Endothelial cell of umbilical vein (primary cell): ENCODE data around the gene DRP2. TPM values are rescaled to one million over a fixed set of nuclear protein-coding genes. Genes with fewer than 3 reads are reported as not detected.

Experiments
- BruUV-seq: library from RNA; stranded (reverse); fragments of 400-500 nt; replicated peaks from 2 replicates; lab custom pipeline; 2021; lab: Mats Ljungman, UMichigan
- CTCF ChIA-PET: fragments of 300-600, 350-600 bp; sonication (Branson Sonifier 250); formaldehyde crosslinking; loops from one replicate; lab custom pipeline; 2021; ENCODE audit warnings: antibody characterized with exemption, inconsistent platforms; lab: Charles Lee
- POLR2A ChIA-PET: fragments of 300-600, 350-600 bp; sonication (Branson Sonifier 250); formaldehyde crosslinking; loops from one replicate; lab custom pipeline; 2021; ENCODE audit warnings: antibody characterized with exemption, inconsistent platforms; lab: Charles Lee
- DNase-seq: peaks from one replicate; pipeline ENCODE4 v3.0.0-alpha.2; 2011; ENCODE audit warnings: low read depth, low spot score
- FAIRE-seq: peaks from 2 replicates; lab custom pipeline; 2011; peaks lifted over from hg19 to GRCh38; lab: Jason Lieb, UNC
- H2AFZ ChIP-seq: 2 replicates; pipeline ENCODE4 v1.6.0; 2012; ENCODE audit warnings: low read depth, low read length, control low read depth, inconsistent platforms
- H3K27ac ChIP-seq: 2 replicates; pipeline ENCODE4 v1.5.1; 2011; ENCODE audit warnings: low read depth, mild to moderate bottlenecking, control low read depth, low read length, moderate library complexity; ENCODE audit not compliant: insufficient read depth
- H3K27me3 ChIP-seq, 2 experiments: 2 replicates each; pipeline versions ENCODE4 v1.6.0 to v1.6.1; 2011; ENCODE audit warnings: low read length in 2 of 2, mixed read lengths in 1 of 2; ENCODE audit not compliant: control insufficient read depth in 2 of 2, insufficient read depth in 2 of 2
- H3K36me3 ChIP-seq, 2 experiments: 2 replicates in 1 of 2; 3 replicates in 1 of 2; pipeline ENCODE4 v1.5.1; 2011; ENCODE audit warnings: low read length in 2 of 2, mild to moderate bottlenecking in 1 of 2, moderate library complexity in 1 of 2; ENCODE audit not compliant: control insufficient read depth in 2 of 2, insufficient read depth in 2 of 2; ENCODE audit errors: extremely low read depth in 1 of 2
- H3K4me1 ChIP-seq: 3 replicates; pipeline ENCODE4 v1.5.1; 2011; ENCODE audit warnings: mild to moderate bottlenecking, low read length; ENCODE audit not compliant: control insufficient read depth, insufficient read depth; ENCODE audit errors: extremely low read depth
- H3K4me2 ChIP-seq: 2 replicates; pipeline ENCODE4 v1.6.1; 2011; ENCODE audit warnings: low read length, control low read depth, mixed read lengths; ENCODE audit not compliant: insufficient read depth
- H3K4me3 ChIP-seq, 3 experiments: fragments of 200-600 bp in 1 of 3; sonication (generic), shearing (Covaris generic) in 1 of 3; replicated peaks in 1 of 3; 2 replicates each; pipeline ENCODE4 v1.5.1; 2011 to 2016; ENCODE audit warnings: control low read depth in 3 of 3, low read length in 3 of 3, mild to moderate bottlenecking in 2 of 3, inconsistent platforms in 1 of 3, low read depth in 1 of 3, moderate library complexity in 1 of 3; ENCODE audit not compliant: insufficient read depth in 1 of 3
- H3K79me2 ChIP-seq: 2 replicates; pipeline ENCODE4 v1.6.0; 2012; ENCODE audit warnings: low read length, inconsistent platforms; ENCODE audit not compliant: control insufficient read depth, insufficient read depth
- H3K9ac ChIP-seq: replicated peaks from 2 replicates; pipeline ENCODE3; 2011; ENCODE audit warnings: low read length, control low read depth; ENCODE audit not compliant: insufficient read depth; ENCODE audit errors: extremely low read depth
- H3K9me1 ChIP-seq: replicated peaks from 3 replicates; pipeline ENCODE4 v1.6.0; 2011; ENCODE audit warnings: mild to moderate bottlenecking, low read length; ENCODE audit not compliant: control insufficient read depth, insufficient read depth; ENCODE audit errors: extremely low read depth
- H3K9me3 ChIP-seq: replicated peaks from 2 replicates; pipeline ENCODE4 v1.5.1; 2012; ENCODE audit warnings: low read length, inconsistent platforms; ENCODE audit not compliant: control insufficient read depth, insufficient read depth
- H4K20me1 ChIP-seq: replicated peaks from 2 replicates; pipeline ENCODE3; 2011; ENCODE audit warnings: mild to moderate bottlenecking, low read length; ENCODE audit not compliant: control insufficient read depth, insufficient read depth; ENCODE audit errors: extremely low read depth
- CTCF ChIP-seq, 2 donors: IDR thresholded peaks; 1 replicate in 1 of 2; 2 replicates in 1 of 2; pipeline ENCODE4 v1.5.1; 2011; ENCODE audit warnings: low read length in 2 of 2, mild to moderate bottlenecking in 2 of 2, moderate library complexity in 2 of 2, control low read depth in 1 of 2, inconsistent platforms in 1 of 2, low read depth in 1 of 2; ENCODE audit not compliant: insufficient read depth in 1 of 2; ENCODE audit errors: extremely low read depth in 1 of 2
- EZH2 ChIP-seq: IDR thresholded peaks from 2 replicates; pipeline ENCODE4 v1.6.1; 2012; ENCODE audit warnings: borderline replicate concordance, low read depth, mild to moderate bottlenecking, moderate library complexity, low read length, inconsistent platforms; ENCODE audit not compliant: severe bottlenecking
- FOS ChIP-seq: IDR thresholded peaks from 2 replicates; pipeline ENCODE4 v1.6.1; 2011; ENCODE audit warnings: mild to moderate bottlenecking, low read length, moderate library complexity, borderline replicate concordance; ENCODE audit not compliant: insufficient read depth
- GATA2 ChIP-seq: IDR thresholded peaks from 2 replicates; pipeline ENCODE4 v1.7.0; 2011; ENCODE audit warnings: low read depth, mild to moderate bottlenecking, moderate library complexity, mixed read lengths, low read length; ENCODE audit not compliant: insufficient read length, insufficient read depth
- JUN ChIP-seq: IDR thresholded peaks from 2 replicates; pipeline ENCODE4 v1.6.1; 2011; ENCODE audit warnings: borderline replicate concordance, low read depth; ENCODE audit not compliant: insufficient read length, insufficient read depth
- MAX ChIP-seq: IDR thresholded peaks from 2 replicates; pipeline ENCODE4 v1.6.1; 2011; ENCODE audit not compliant: insufficient read depth, insufficient read length
- MYC ChIP-seq: IDR thresholded peaks from one replicate; pipeline ENCODE4 v1.6.1; 2011; ENCODE audit warnings: mild to moderate bottlenecking, low read depth, low read length
- POLR2A ChIP-seq: IDR thresholded peaks from 2 replicates; pipeline ENCODE4 v1.6.1; 2012; ENCODE audit warnings: low read depth, mild to moderate bottlenecking, control low read depth, low read length
- POLR2AphosphoS5 ChIP-seq: IDR thresholded peaks from 2 replicates; pipeline ENCODE4 v1.6.1; 2012; ENCODE audit warnings: low read depth, mild to moderate bottlenecking, control low read depth, low read length, moderate library complexity; ENCODE audit not compliant: insufficient read depth
- dilution Hi-C: fragments of 300-500 bp; cut with MboI; formaldehyde crosslinking; loops from one replicate; pipeline ENCODE4 v1.15.0; 2019; ENCODE audit warnings: low sequenced_read_pairs; ENCODE audit not compliant: extremely low pct_ligation_motif_present
- intact Hi-C: fragments of 100-400 bp; cut with micrococcal nuclease; formaldehyde crosslinking; loops from one replicate; pipeline ENCODE4 v1.10.0; 2022
- polyA plus RNA-seq, 4 experiments: library from polyadenylated mRNA; depleted of rRNA in 3 of 4; stranded (reverse) in 3 of 4; unstranded in 1 of 4; fragments of >200 nt; gene quantifications; 2 replicates each; pipeline versions ENCODE4 v1.2.1 to v1.2.3, GENCODE V29; 2011 to 2012; ENCODE audit warnings: missing spikeins in 1 of 4
- total RNA-seq: library from RNA; stranded (reverse); gene quantifications from 2 replicates; pipeline ENCODE4 v1.2.3, GENCODE V29; 2021

Gene DRP2
- total and polyA plus RNA-seq, 2 donors (not counting 3 experiments of a cell fraction or from before 2014, with no cell fraction given): 0.17 to 0.31 TPM

GRCh38 chrX:101252634-101253033 lies 33.0 kb downstream of the DRP2 start:
- Histone ChIP-seq H3K79me2 (no peaks in the 10 kb centered on the region), H3K36me3 (no peaks in the 10 kb centered on the region), H3K9me3 (no peaks in the 10 kb centered on the region), H3K9ac (no peak overlapping the region), H2AFZ (no peak overlapping the region), H3K4me1 (no peaks in the 10 kb centered on the region), H4K20me1 (no peaks in the 10 kb centered on the region), H3K27ac (no peak overlapping the region), H3K4me3 (no peak overlapping the region), H3K27me3 (no peaks in the 10 kb centered on the region), H3K4me2 (no peak overlapping the region), H3K9me1 (no peaks in the 10 kb centered on the region)
- intact Hi-C loops (no loop called here), dilution Hi-C loops (no loop called here)
- POLR2A ChIA-PET: no interaction called here
- TF ChIP-seq POLR2A: no peak
- TF ChIP-seq CTCF (IDR thresholded peaks at IDR 0.05; ENCODE audit: extremely low read depth in 1 of 2, insufficient read depth in 1 of 2, low read depth in 1 of 2, low read length in 2 of 2): no peak
- no peak for TF ChIP-seq JUN
- TF ChIP-seq FOS: no peak
- no peak for TF ChIP-seq POLR2AphosphoS5
- TF ChIP-seq MAX: no peak
- no peak for TF ChIP-seq MYC
- no peak for TF ChIP-seq EZH2
- TF ChIP-seq GATA2: no peak
- DNase-seq (no peak), FAIRE-seq (no peak)
- BruUV-seq: no TSS peak
- CTCF ChIA-PET: no interaction called here
